OCI-LY7 (cell line): ENCODE results near the gene CLASP2.

Experiments used
- CTCF ChIP-seq: fragments of 200-600 bp; sonication (generic); conservative IDR thresholded peaks from 2 replicates; pipeline ENCODE4 v1.5.1; 2014; ENCODE audit warnings: mild to moderate bottlenecking, antibody characterized with exemption, low read length, moderate library complexity, mixed read lengths
- EZH2phosphoT487 ChIP-seq: fragments of 200-600 bp; sonication (generic); IDR thresholded peaks from 2 replicates; pipeline ENCODE4 v1.6.1; 2018; ENCODE audit warnings: low read depth, borderline replicate concordance, mild to moderate bottlenecking, mixed run types, antibody characterized with exemption, low read length, moderate library complexity, mixed read lengths

- TF ChIP-seq CTCF (no peak), EZH2phosphoT487 (no peak)
Observed at GRCh38 chr3:33473813-33474212, 244.2 kb downstream of the CLASP2 start.
